ENCODE measurements around the gene SPAG16. TPM values are rescaled to one million over a fixed set of nuclear protein-coding genes. Genes with fewer than 3 reads are reported as not detected.

The SPAG16 gene
- polyA plus RNA-seq, 1 donor, result 15.4 TPM

- DNase-seq, result no peak
Measured at GRCh38 chr2:214310319-214310718, 1026.1 kb downstream of the SPAG16 start.

- DNase-seq, result no peak
Measured at GRCh38 chr2:214311031-214311533, 1026.8 kb downstream of the SPAG16 start.

- DNase-seq, result no peak
Measured at GRCh38 chr2:214311931-214312749, 1027.9 kb downstream of the SPAG16 start.

GRCh38 chr2:214315324-214315723 lies 1031.1 kb downstream of the SPAG16 start:
- DNase-seq, result no peak

GRCh38 chr2:214320211-214320610 lies 1035.9 kb downstream of the SPAG16 start:
- no peak for DNase-seq

- no peak for DNase-seq
Measured at GRCh38 chr2:214322662-214323061, 1038.4 kb downstream of the SPAG16 start.

- no peak for DNase-seq
Measured at GRCh38 chr2:214325404-214325803, 1041.1 kb downstream of the SPAG16 start.

GRCh38 chr2:214328941-214329340 lies 1044.7 kb downstream of the SPAG16 start:
- DNase-seq, result no peak

GRCh38 chr2:214341646-214342045 lies 1057.4 kb downstream of the SPAG16 start:
- DNase-seq, result no peak

- no peak for DNase-seq
Measured at GRCh38 chr2:214358506-214358905, 1074.2 kb downstream of the SPAG16 start.

GRCh38 chr2:214361116-214361515 lies 1076.9 kb downstream of the SPAG16 start:
- no peak for DNase-seq

GRCh38 chr2:214365549-214365948 lies 1081.3 kb downstream of the SPAG16 start:
- no peak for DNase-seq

GRCh38 chr2:214367171-214367570 lies 1082.9 kb downstream of the SPAG16 start:
- DNase-seq, result no peak

- DNase-seq, result no peak
Measured at GRCh38 chr2:214376618-214377285, 1092.5 kb downstream of the SPAG16 start.

GRCh38 chr2:214377286-214377624 lies 1093.0 kb downstream of the SPAG16 start:
- no peak for DNase-seq

- DNase-seq, result no peak
Measured at GRCh38 chr2:214378455-214379103, 1094.3 kb downstream of the SPAG16 start.

- no peak for DNase-seq
Measured at GRCh38 chr2:214379227-214379626, 1095.0 kb downstream of the SPAG16 start.

- no peak for DNase-seq
Measured at GRCh38 chr2:214380681-214381080, 1096.4 kb downstream of the SPAG16 start.

- DNase-seq, result no peak
Measured at GRCh38 chr2:214382229-214382628, 1098.0 kb downstream of the SPAG16 start.

GRCh38 chr2:214386720-214387119 lies 1102.5 kb downstream of the SPAG16 start:
- DNase-seq, result no peak

- DNase-seq, result no peak
Measured at GRCh38 chr2:214389334-214389733, 1105.1 kb downstream of the SPAG16 start.

- DNase-seq, result no peak
Measured at GRCh38 chr2:214393796-214394195, 1109.5 kb downstream of the SPAG16 start.

GRCh38 chr2:214395040-214395439 lies 1110.8 kb downstream of the SPAG16 start:
- DNase-seq, result no peak
